HG03520 (cell line): ENCODE measurements around the gene TRAPPC4.

Experiments
- ATAC-seq: cut with Tn5 transposase; IDR thresholded peaks from one replicate; pipeline ENCODE4 v1.9.1; 2021; ENCODE audit warnings: mild to moderate bottlenecking, moderate library complexity; ENCODE audit not compliant: unreplicated experiment

TRAPPC4 gene

DNA sequence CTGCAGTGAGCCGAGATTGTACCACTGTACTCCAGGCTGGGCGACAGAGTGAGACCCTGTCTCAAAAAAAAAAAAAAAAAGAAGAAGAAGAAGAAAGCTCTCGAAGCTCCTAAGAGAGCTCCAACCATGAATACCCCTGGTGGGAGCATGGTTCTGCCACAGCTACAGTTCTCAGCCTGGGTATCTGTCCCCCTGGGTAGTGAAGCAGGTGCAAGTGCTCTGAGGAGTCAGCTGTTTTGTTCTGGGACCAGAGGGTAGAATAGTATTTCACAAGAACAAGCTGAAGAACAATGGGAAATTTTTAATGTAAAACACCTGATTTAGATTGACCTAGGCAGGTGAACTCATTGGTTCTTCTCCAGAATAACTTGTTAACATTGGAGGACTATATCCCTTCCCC is 42.7 kb downstream of the TRAPPC4 start:
- no peak for ATAC-seq

DNA sequence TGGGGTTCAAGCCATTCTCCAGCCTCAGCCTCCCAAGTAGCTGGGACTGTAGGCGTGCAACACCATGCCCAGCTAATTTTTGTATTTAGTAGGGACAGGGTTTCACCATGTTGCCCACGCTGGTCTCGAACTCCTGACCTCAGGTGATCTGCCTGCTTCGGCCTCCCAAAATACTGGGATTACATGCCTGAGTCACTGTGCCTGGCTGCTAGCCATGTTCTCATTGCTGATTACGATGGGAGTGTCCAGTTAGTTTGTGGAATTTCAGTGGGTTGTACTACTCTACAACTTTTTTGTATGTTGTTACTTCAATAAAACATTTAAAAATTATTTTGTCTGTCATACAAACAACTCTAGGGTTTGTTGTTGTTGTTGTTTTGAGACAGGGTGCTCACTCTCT is 44.2 kb downstream of the TRAPPC4 start:
- ATAC-seq, result no peak

DNA sequence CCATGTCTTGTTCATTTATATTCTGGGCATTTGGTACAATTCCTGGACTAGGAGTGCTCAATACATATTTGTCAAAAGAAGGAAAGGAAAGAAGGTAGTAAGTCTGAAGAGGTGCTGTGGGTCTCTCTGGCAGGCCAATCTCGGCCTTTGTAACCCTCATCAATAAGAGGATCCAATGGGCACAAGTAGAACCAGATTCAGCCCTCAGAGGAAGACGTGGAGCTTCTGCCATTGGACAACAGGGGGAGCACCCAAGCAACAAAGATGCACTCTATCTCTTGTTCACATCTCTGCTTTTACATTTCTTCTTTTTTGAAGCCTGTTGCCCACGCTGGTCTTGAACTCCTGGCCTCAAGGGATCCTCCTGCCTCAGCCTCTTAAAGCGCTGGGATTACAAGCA is 46.8 kb downstream of the TRAPPC4 start:
- no peak for ATAC-seq

DNA sequence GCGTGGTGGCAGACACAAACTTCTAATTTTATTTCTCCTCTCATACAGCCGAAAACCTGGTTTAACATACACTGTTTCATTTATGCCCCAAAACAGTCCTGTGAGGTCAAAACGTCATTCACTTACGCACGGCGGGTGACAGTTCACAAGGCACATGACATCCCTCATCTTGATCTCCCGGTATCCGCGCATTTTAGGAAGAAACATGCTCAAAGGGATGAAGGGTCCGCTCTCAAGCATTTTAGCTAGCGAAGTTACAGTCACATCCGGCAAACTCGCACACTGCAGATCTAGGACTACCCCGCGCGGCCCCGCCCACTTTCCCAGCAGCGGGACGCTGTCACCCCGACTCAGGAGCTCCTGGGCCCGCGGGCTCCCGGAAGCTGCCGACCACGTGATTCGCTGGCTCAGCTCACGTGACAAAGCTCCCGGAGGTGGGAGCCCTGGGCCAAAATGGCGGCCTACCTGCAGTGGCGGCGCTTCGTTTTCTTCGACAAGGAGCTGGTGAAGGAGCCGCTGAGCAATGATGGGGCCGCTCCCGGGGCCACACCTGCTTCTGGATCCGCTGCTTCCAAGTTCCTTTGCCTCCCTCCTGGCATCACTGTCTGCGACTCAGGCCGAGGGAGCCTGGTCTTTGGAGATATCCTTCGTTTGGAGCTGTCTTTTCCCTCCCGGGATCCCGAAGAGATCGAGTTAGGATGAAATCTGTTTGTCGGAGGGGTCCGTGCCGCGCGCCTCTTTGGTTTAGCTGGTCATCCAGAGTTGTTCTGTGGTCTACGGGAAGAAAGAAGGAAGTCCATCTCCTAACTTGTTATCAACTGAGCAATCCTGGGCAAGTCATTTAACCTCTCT is 49.0 kb downstream of the TRAPPC4 start, which contains the start of gene VPS11:
Gene VPS11 (plus strand): TSS at position 448 of the 852 bp plus-strand sequence. CDS start 6 bp downstream, at position 454.
- ATAC-seq, result peak; percentile 83
